SU-DHL-6 (cell line): ENCODE results near the gene MYDGF.

Experiments used
- H2AFZ ChIP-seq: fragments of 200-600 bp; sonication (generic); 2 replicates; pipeline ENCODE4 v1.6.1; 2014; ENCODE audit warnings: low read depth, mild to moderate bottlenecking, moderate library complexity, mixed read lengths, antibody characterized with exemption, low read length; ENCODE audit not compliant: severe bottlenecking
- H3F3A ChIP-seq: fragments of 200-600 bp; shearing (Covaris generic); 2 replicates; pipeline ENCODE4 v1.6.0; 2016; ENCODE audit warnings: antibody characterized with exemption, mild to moderate bottlenecking; ENCODE audit not compliant: insufficient read depth
- H3K27ac ChIP-seq: fragments of 200-600 bp; sonication (generic); 2 replicates; pipeline ENCODE4 v1.5.1; 2016; ENCODE audit warnings: low read depth, mild to moderate bottlenecking, low read length, moderate library complexity, mixed read lengths
- H3K27me3 ChIP-seq: fragments of 200-600 bp; sonication (generic), shearing (Covaris generic); 2 replicates; pipeline ENCODE4 v1.6.0; 2014; ENCODE audit warnings: mild to moderate bottlenecking, low read length
- H3K36me3 ChIP-seq: fragments of 200-600 bp; sonication (generic); 2 replicates; pipeline ENCODE4 v1.6.1; 2014; ENCODE audit warnings: mild to moderate bottlenecking, low read length, mixed read lengths
- H3K4me2 ChIP-seq: fragments of 300-600, 200-600 bp; shearing (Covaris generic), sonication (generic); 2 replicates; pipeline ENCODE4 v1.6.0; 2014; ENCODE audit warnings: low read length, low read depth, mild to moderate bottlenecking; ENCODE audit not compliant: poor library complexity, severe bottlenecking
- H3K4me3 ChIP-seq: fragments of 200-600 bp; sonication (generic); 2 replicates; pipeline ENCODE4 v1.5.1; 2014; ENCODE audit warnings: antibody characterized with exemption, low read length, mild to moderate bottlenecking, mixed read lengths; ENCODE audit not compliant: insufficient read depth, poor library complexity, severe bottlenecking
- H3K79me2 ChIP-seq: fragments of 200-600 bp; sonication (generic); 2 replicates; pipeline ENCODE4 v1.6.1; 2014; ENCODE audit warnings: mild to moderate bottlenecking, low read length, moderate library complexity; ENCODE audit not compliant: insufficient read depth
- H3K9ac ChIP-seq: fragments of 200-600 bp; sonication (generic); 2 replicates; pipeline ENCODE4 v1.7.0; 2014; ENCODE audit warnings: mild to moderate bottlenecking, low read length
- H3K9me2 ChIP-seq: fragments of 200-600 bp; sonication (generic); replicated peaks from 2 replicates; pipeline ENCODE4 v1.6.1; 2014; ENCODE audit warnings: low read length; ENCODE audit not compliant: insufficient read depth
- H3K9me3 ChIP-seq: fragments of 200-600 bp; sonication (generic); 2 replicates; pipeline ENCODE4 v1.6.1; 2014; ENCODE audit warnings: low read length, mixed read lengths; ENCODE audit not compliant: insufficient read depth
- H4K20me1 ChIP-seq: fragments of 200-600 bp; sonication (generic); 2 replicates; pipeline ENCODE4 v1.6.1; 2014; ENCODE audit warnings: low read depth, mild to moderate bottlenecking, antibody characterized with exemption, low read length, moderate library complexity, mixed read lengths
- EZH2phosphoT487 ChIP-seq: fragments of 200-600 bp; sonication (generic), shearing (Covaris generic); conservative IDR thresholded peaks from 2 replicates; pipeline ENCODE4 v1.6.1; 2018; ENCODE audit warnings: mild to moderate bottlenecking, antibody characterized with exemption, low read length, moderate library complexity, mixed read lengths
- TF ChIP-seq, protein P1 (sequence below): fragments of 200-600 bp; sonication (generic); IDR thresholded peaks from one replicate; pipeline ENCODE4 v1.5.1; 2017; ENCODE audit warnings: antibody characterized with exemption, mild to moderate bottlenecking, low read length, moderate library complexity; ENCODE audit not compliant: insufficient read depth, poor library complexity, severe bottlenecking

MYDGF gene

DNA sequence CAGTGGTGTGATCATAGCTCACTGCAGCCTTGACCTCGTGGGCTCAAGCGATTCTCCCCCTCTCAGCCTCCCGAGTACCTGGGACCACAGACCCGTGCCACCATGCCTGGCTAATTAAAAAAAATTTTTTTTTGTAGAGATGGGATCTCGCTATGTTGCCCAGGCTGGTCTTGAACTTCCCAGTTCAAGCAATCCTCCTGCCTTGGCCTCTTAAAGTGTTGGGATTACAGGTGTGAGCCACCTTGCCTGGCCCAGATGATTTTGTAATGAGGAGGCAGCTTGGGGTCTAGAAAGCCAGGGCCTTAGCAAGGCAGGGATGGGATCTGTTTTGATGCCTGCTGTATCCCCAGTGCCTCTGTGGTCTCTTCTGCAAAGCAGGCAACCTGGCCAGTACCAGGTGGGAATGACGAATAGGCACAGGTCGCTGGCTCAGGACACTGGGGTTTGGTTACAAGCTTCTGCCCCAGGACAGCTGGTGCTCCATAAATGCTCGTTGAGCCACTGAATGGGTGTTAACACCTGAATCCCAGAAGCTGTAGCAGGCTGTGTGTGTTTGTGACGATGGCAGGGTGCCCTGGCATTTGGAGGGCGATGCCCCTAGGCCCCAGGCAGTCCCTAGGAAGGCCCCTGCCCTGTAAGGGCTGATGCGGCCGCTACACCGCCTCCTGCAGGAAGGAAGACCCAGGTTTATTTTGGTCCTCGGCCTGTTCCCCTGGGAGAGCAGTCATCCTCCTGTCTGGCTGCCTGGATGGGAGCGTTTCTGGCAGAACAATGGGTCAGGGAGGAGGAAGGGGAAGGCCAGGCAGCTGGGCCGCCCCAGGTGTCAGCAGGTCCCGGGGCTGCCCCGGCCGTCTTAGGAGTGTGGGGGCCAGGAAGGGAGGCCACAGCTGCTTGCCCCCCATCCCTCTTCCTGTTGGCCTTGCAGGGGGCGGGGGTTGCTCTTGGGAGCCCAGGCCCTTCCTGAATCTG, 22.2 kb downstream of the MYDGF start:
- no peak overlapping the region for H2AFZ ChIP-seq
- TF ChIP-seq, protein P1, sequence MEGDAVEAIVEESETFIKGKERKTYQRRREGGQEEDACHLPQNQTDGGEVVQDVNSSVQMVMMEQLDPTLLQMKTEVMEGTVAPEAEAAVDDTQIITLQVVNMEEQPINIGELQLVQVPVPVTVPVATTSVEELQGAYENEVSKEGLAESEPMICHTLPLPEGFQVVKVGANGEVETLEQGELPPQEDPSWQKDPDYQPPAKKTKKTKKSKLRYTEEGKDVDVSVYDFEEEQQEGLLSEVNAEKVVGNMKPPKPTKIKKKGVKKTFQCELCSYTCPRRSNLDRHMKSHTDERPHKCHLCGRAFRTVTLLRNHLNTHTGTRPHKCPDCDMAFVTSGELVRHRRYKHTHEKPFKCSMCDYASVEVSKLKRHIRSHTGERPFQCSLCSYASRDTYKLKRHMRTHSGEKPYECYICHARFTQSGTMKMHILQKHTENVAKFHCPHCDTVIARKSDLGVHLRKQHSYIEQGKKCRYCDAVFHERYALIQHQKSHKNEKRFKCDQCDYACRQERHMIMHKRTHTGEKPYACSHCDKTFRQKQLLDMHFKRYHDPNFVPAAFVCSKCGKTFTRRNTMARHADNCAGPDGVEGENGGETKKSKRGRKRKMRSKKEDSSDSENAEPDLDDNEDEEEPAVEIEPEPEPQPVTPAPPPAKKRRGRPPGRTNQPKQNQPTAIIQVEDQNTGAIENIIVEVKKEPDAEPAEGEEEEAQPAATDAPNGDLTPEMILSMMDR, result no peak
- TF ChIP-seq EZH2phosphoT487, result no peak
- no peaks in the 10 kb centered on the region for H3K27me3 ChIP-seq
- H3K4me2 ChIP-seq, result no peak overlapping the region
- H3K9me3 ChIP-seq, result no peaks in the 10 kb centered on the region
- no peaks in the 10 kb centered on the region for H4K20me1 ChIP-seq
- no peaks in the 10 kb centered on the region for H3K36me3 ChIP-seq
- H3K9ac ChIP-seq, result no peak overlapping the region
- no peak overlapping the region for H3K4me3 ChIP-seq
- H3K9me2 ChIP-seq, result no peaks in the 10 kb centered on the region
- H3F3A ChIP-seq, result no peaks in the 10 kb centered on the region
- peaks cover 6% of the 10 kb centered on the region; the same call in 1 of the 2 replicates for H3K79me2 ChIP-seq
- H3K27ac ChIP-seq, result no peak overlapping the region

- no peak overlapping the region for H3K4me2 ChIP-seq
- no peaks in the 10 kb centered on the region for H3F3A ChIP-seq
- H2AFZ ChIP-seq, result no peak overlapping the region
- no peak overlapping the region for H3K9ac ChIP-seq
- H3K27me3 ChIP-seq, result no peaks in the 10 kb centered on the region
- no peaks in the 10 kb centered on the region for H3K36me3 ChIP-seq
- no peaks in the 10 kb centered on the region for H3K9me3 ChIP-seq
- H4K20me1 ChIP-seq, result no peaks in the 10 kb centered on the region
- TF ChIP-seq EZH2phosphoT487, result no peak
- TF ChIP-seq, protein P1, result no peak
- no peaks in the 10 kb centered on the region for H3K9me2 ChIP-seq
- no peak overlapping the region for H3K27ac ChIP-seq
- no peak overlapping the region for H3K4me3 ChIP-seq
- H3K79me2 ChIP-seq, result peaks cover 8% of the 10 kb centered on the region; the same call in 1 of the 2 replicates
These were observed 24.4 kb downstream of the MYDGF start for GRCh38 chr19:4645718-4646117.

GRCh38 chr19:4642625-4643024, 27.5 kb downstream of the MYDGF start:
- H4K20me1 ChIP-seq, result no peaks in the 10 kb centered on the region
- no peaks in the 10 kb centered on the region for H3K9me3 ChIP-seq
- TF ChIP-seq EZH2phosphoT487, result no peak
- TF ChIP-seq, protein P1, result no peak
- no peak overlapping the region for H3K4me2 ChIP-seq
- H3K4me3 ChIP-seq, result no peak overlapping the region
- no peaks in the 10 kb centered on the region for H3K27me3 ChIP-seq
- H3K9ac ChIP-seq, result no peak overlapping the region
- no peaks in the 10 kb centered on the region for H3K9me2 ChIP-seq
- H3K79me2 ChIP-seq, result peaks cover 14% of the 10 kb centered on the region; the same call in 1 of the 2 replicates
- H2AFZ ChIP-seq, result no peak overlapping the region
- peaks cover 5% of the 10 kb centered on the region; the same call in 1 of the 2 replicates for H3F3A ChIP-seq
- no peaks in the 10 kb centered on the region for H3K36me3 ChIP-seq
- H3K27ac ChIP-seq, result no peak overlapping the region
